GM12874 (cell line): ENCODE measurements around the gene KIF4A.

Experiments used
- CTCF ChIP-seq: IDR thresholded peaks from 2 replicates; pipeline ENCODE4 v1.5.1; 2011; ENCODE audit warnings: low read depth, mild to moderate bottlenecking, control low read depth, low read length, moderate library complexity; ENCODE audit not compliant: insufficient read depth

KIF4A gene

GRCh38 chrX:70422851-70423341 is 133.0 kb downstream of the KIF4A start, which contains the start of gene GDPD2:
TSS of gene GDPD2 (plus strand) at chrX:70423314. CDS start at chrX:70424985, 1,671 bp downstream.
- no peak for TF ChIP-seq CTCF

GRCh38 chrX:70423936-70424675 is 134.2 kb downstream of the KIF4A start:
- no peak for TF ChIP-seq CTCF

GRCh38 chrX:70424801-70425200 is 134.9 kb downstream of the KIF4A start:
- TF ChIP-seq CTCF = no peak

- no peak for TF ChIP-seq CTCF
Measured at GRCh38 chrX:70426286-70427278, 136.7 kb downstream of the KIF4A start.

GRCh38 chrX:70427365-70427764 is 137.5 kb downstream of the KIF4A start:
- TF ChIP-seq CTCF = no peak

- no peak for TF ChIP-seq CTCF
Measured at GRCh38 chrX:70429759-70430158, 139.9 kb downstream of the KIF4A start.
